T-helper 1 cell treated with Interleukin-12 subunit alpha and Interleukin-12 subunit beta and Interleukin-4 antibody, amounts not matched to agents 30 μg/mL and 1 μg/mL, for 36 hours (primary cell): Measurements from ENCODE around the gene FILIP1L.

Source experiments
- H3K27ac Mint-ChIP-seq: one replicate; pipeline ENCODE4 v1.8.0; 2021; ENCODE audit warnings: mild to moderate bottlenecking, mixed read lengths
- H3K27me3 Mint-ChIP-seq: one replicate; pipeline ENCODE4 v1.8.0; 2021; ENCODE audit warnings: low read depth, mixed read lengths
- H3K36me3 Mint-ChIP-seq: one replicate; pipeline ENCODE4 v1.8.0; 2021; ENCODE audit warnings: low read depth, mixed read lengths
- H3K4me1 Mint-ChIP-seq: one replicate; pipeline ENCODE4 v1.8.0; 2021; ENCODE audit warnings: low read depth, mixed read lengths
- H3K4me3 Mint-ChIP-seq: one replicate; pipeline ENCODE4 v1.8.0; 2021; ENCODE audit warnings: mild to moderate bottlenecking, moderate library complexity, mixed read lengths
- H3K9me3 Mint-ChIP-seq: one replicate; pipeline ENCODE4 v1.8.0; 2021; ENCODE audit warnings: mixed read lengths

FILIP1L gene

GRCh38 chr3:99895703-99896441 is 218.4 kb downstream of the FILIP1L start:
- Mint-ChIP-seq H3K27ac (no peak overlapping the region), H3K27me3 (no peaks in the 10 kb centered on the region), H3K9me3 (no peaks in the 10 kb centered on the region), H3K4me3 (no peak overlapping the region), H3K4me1 (peaks cover 3% of the 10 kb centered on the region), H3K36me3 (no peaks in the 10 kb centered on the region)

- H3K9me3 Mint-ChIP-seq, result no peaks in the 10 kb centered on the region
- H3K27me3 Mint-ChIP-seq, result peaks cover 4% of the 10 kb centered on the region
- H3K27ac Mint-ChIP-seq, result no peak overlapping the region
- H3K4me3 Mint-ChIP-seq, result no peak overlapping the region
- peaks cover 3% of the 10 kb centered on the region for H3K4me1 Mint-ChIP-seq
- H3K36me3 Mint-ChIP-seq, result no peaks in the 10 kb centered on the region
Measured at GRCh38 chr3:99895131-99895696, 219.1 kb downstream of the FILIP1L start.

GRCh38 chr3:99892332-99892731 is 222.0 kb downstream of the FILIP1L start:
- Mint-ChIP-seq H3K4me3 (no peak overlapping the region), H3K27me3 (peaks cover 6% of the 10 kb centered on the region), H3K27ac (no peak overlapping the region), H3K4me1 (peaks cover 4% of the 10 kb centered on the region), H3K9me3 (no peaks in the 10 kb centered on the region), H3K36me3 (peaks cover 2% of the 10 kb centered on the region)

GRCh38 chr3:99891610-99892285 is 222.6 kb downstream of the FILIP1L start:
- H3K4me1 Mint-ChIP-seq, result peaks cover 4% of the 10 kb centered on the region
- H3K4me3 Mint-ChIP-seq, result no peak overlapping the region
- no peak overlapping the region for H3K27ac Mint-ChIP-seq
- peaks cover 6% of the 10 kb centered on the region for H3K27me3 Mint-ChIP-seq
- peaks cover 2% of the 10 kb centered on the region for H3K36me3 Mint-ChIP-seq
- H3K9me3 Mint-ChIP-seq, result no peaks in the 10 kb centered on the region

GRCh38 chr3:99885851-99886250 is 228.4 kb downstream of the FILIP1L start:
- H3K27ac Mint-ChIP-seq, result no peak overlapping the region
- peaks cover 24% of the 10 kb centered on the region for H3K4me1 Mint-ChIP-seq
- H3K36me3 Mint-ChIP-seq, result peaks cover 6% of the 10 kb centered on the region
- peak overlapping the region; percentile 22 for H3K4me3 Mint-ChIP-seq
- peaks cover 4% of the 10 kb centered on the region for H3K9me3 Mint-ChIP-seq
- H3K27me3 Mint-ChIP-seq, result peaks cover 6% of the 10 kb centered on the region

- Mint-ChIP-seq H3K27ac (no peak overlapping the region), H3K36me3 (peaks cover 6% of the 10 kb centered on the region), H3K9me3 (peaks cover 4% of the 10 kb centered on the region), H3K4me3 (no peak overlapping the region), H3K27me3 (peaks cover 1% of the 10 kb centered on the region), H3K4me1 (peaks cover 24% of the 10 kb centered on the region)
Measured at GRCh38 chr3:99885085-99885484, 229.2 kb downstream of the FILIP1L start.

- peaks cover 4% of the 10 kb centered on the region for H3K9me3 Mint-ChIP-seq
- H3K27ac Mint-ChIP-seq, result peak overlapping the region; percentile 16
- H3K36me3 Mint-ChIP-seq, result peaks cover 6% of the 10 kb centered on the region
- H3K27me3 Mint-ChIP-seq, result no peaks in the 10 kb centered on the region
- peak overlapping the region; percentile 4 for H3K4me3 Mint-ChIP-seq
- peaks cover 24% of the 10 kb centered on the region for H3K4me1 Mint-ChIP-seq
Measured at GRCh38 chr3:99884484-99884883, 229.8 kb downstream of the FILIP1L start.

GRCh38 chr3:99883693-99884092 is 230.6 kb downstream of the FILIP1L start:
- H3K4me3 Mint-ChIP-seq, result no peak overlapping the region
- H3K27ac Mint-ChIP-seq, result no peak overlapping the region
- H3K27me3 Mint-ChIP-seq, result peaks cover 4% of the 10 kb centered on the region
- peaks cover 4% of the 10 kb centered on the region for H3K9me3 Mint-ChIP-seq
- H3K4me1 Mint-ChIP-seq, result peaks cover 23% of the 10 kb centered on the region
- H3K36me3 Mint-ChIP-seq, result peaks cover 6% of the 10 kb centered on the region

- Mint-ChIP-seq H3K4me3 (no peak overlapping the region), H3K36me3 (peaks cover 4% of the 10 kb centered on the region), H3K27ac (no peak overlapping the region), H3K4me1 (peaks cover 23% of the 10 kb centered on the region), H3K9me3 (peaks cover 4% of the 10 kb centered on the region), H3K27me3 (peaks cover 10% of the 10 kb centered on the region)
Measured at GRCh38 chr3:99883138-99883461, 231.2 kb downstream of the FILIP1L start.

GRCh38 chr3:99882436-99883137 is 231.7 kb downstream of the FILIP1L start:
- Mint-ChIP-seq H3K9me3 (peaks cover 4% of the 10 kb centered on the region), H3K36me3 (peaks cover 4% of the 10 kb centered on the region), H3K4me1 (peaks cover 23% of the 10 kb centered on the region), H3K27ac (no peak overlapping the region), H3K4me3 (no peak overlapping the region), H3K27me3 (peaks cover 15% of the 10 kb centered on the region)

- Mint-ChIP-seq H3K4me1 (peaks cover 30% of the 10 kb centered on the region), H3K4me3 (no peak overlapping the region), H3K27me3 (peaks cover 29% of the 10 kb centered on the region), H3K9me3 (peaks cover 3% of the 10 kb centered on the region), H3K36me3 (peaks cover 3% of the 10 kb centered on the region), H3K27ac (no peak overlapping the region)
Measured at GRCh38 chr3:99881121-99881524, 233.2 kb downstream of the FILIP1L start.

GRCh38 chr3:99879275-99879674 is 235.0 kb downstream of the FILIP1L start:
- H3K36me3 Mint-ChIP-seq, result no peaks in the 10 kb centered on the region
- H3K9me3 Mint-ChIP-seq, result no peaks in the 10 kb centered on the region
- peaks cover 35% of the 10 kb centered on the region for H3K27me3 Mint-ChIP-seq
- no peak overlapping the region for H3K27ac Mint-ChIP-seq
- H3K4me1 Mint-ChIP-seq, result peaks cover 22% of the 10 kb centered on the region
- H3K4me3 Mint-ChIP-seq, result no peak overlapping the region

- Mint-ChIP-seq H3K36me3 (no peaks in the 10 kb centered on the region), H3K27me3 (peaks cover 35% of the 10 kb centered on the region), H3K27ac (no peak overlapping the region), H3K4me3 (no peak overlapping the region), H3K4me1 (peaks cover 18% of the 10 kb centered on the region), H3K9me3 (no peaks in the 10 kb centered on the region)
Measured at GRCh38 chr3:99878005-99878404, 236.3 kb downstream of the FILIP1L start.

GRCh38 chr3:99877031-99877579 is 237.2 kb downstream of the FILIP1L start:
- Mint-ChIP-seq H3K36me3 (peaks cover 5% of the 10 kb centered on the region), H3K4me3 (peak overlapping the region; percentile 61), H3K27ac (no peak overlapping the region), H3K4me1 (peaks cover 25% of the 10 kb centered on the region), H3K9me3 (no peaks in the 10 kb centered on the region), H3K27me3 (peaks cover 35% of the 10 kb centered on the region)
